ENCODE data around the gene KIDINS220. TPM values are rescaled to one million over a fixed set of nuclear protein-coding genes. Genes with fewer than 3 reads are reported as not detected.

KIDINS220 gene
- polyA plus RNA-seq, 2 of the 4 experiments (the other 2 are of a cell fraction) = 16.4 to 45.9 TPM

- no peak for FAIRE-seq
- peak overlapping the region; percentile 88 to 96 for H3K27ac ChIP-seq
- ChIA-PET POLR2A (interaction anchor here (0.6 to 1.1 kb wide), 4 partner anchors 9 to 1258 kb away, joined by 3 read pairs; no protein-coding TSS in a partner anchor), CTCF (interaction anchor here (1.1 to 1.8 kb wide), 7 partner anchors 14 to 1587 kb away, joined by 3 to 10 read pairs (median 5); no protein-coding TSS in a partner anchor)
- no peak for ATAC-seq
- H3K4me3 ChIP-seq = peak overlapping the region; percentile 87
- H3K4me1 ChIP-seq = 0 out of 3 replicates have a peak, but pooled peaks cover 3% of the 10 kb centered on the region
- no peaks in the 10 kb centered on the region for H3K9me3 ChIP-seq
- 5% methylated on average over 3 of the region's 3 CpGs for WGBS (ENCODE audit: missing lambda C conversion rate)
- H3K4me2 ChIP-seq = peak overlapping the region; percentile 76
- DNase-seq (ENCODE audit: low read depth in 1 of 2, low spot score in 1 of 2) = peak in 1 of 2 experiments; percentile 51
- TF ChIP-seq CBX8 (IDR thresholded peaks at IDR 0.05) (no peak), NPAS2 (CRISPR knock-in tag; IDR thresholded peaks at IDR 0.05; ENCODE audit: borderline replicate concordance) (no peak), RARB (CRISPR knock-in tag; IDR thresholded peaks at IDR 0.05) (peak; percentile 83), ATOH8 (CRISPR knock-in tag; IDR thresholded peaks at IDR 0.05; ENCODE audit: low read depth) (no peak), ESRRA (IDR thresholded peaks at IDR 0.05; ENCODE audit: borderline replicate concordance, low read length) (no peak), CHD2 (IDR thresholded peaks at IDR 0.05; ENCODE audit: low read length, partially characterized antibody) (no peak), HOXB13 (CRISPR knock-in tag; IDR thresholded peaks at IDR 0.05; ENCODE audit: low read depth) (no peak), ZNF302 (CRISPR knock-in tag; IDR thresholded peaks at IDR 0.05) (no peak), FOSL2 (IDR thresholded peaks at IDR 0.05) (no peak), FOSL2 (CRISPR knock-in tag; IDR thresholded peaks at IDR 0.05) (0 out of 2 replicates have a peak, but pooled peaks have one; percentile 20), BCL3 (IDR thresholded peaks at IDR 0.05) (0 out of 3 replicates have a peak, but pooled peaks have one; percentile 29), JUNB (IDR thresholded peaks at IDR 0.05) (no peak)
Observed at GRCh38 chr2:8684540-8684877, 152.9 kb downstream of the KIDINS220 start.

- peak in 1 of 2 experiments; percentile 51 for DNase-seq (ENCODE audit: low read depth in 1 of 2, low spot score in 1 of 2)
- ChIA-PET CTCF (interaction anchor here (0.7 to 3.2 kb wide), 13 partner anchors 10 to 1587 kb away, joined by 3 to 22 read pairs (median 4); no protein-coding TSS in a partner anchor), POLR2A (interaction anchor here (0.7 to 3.3 kb wide), 33 partner anchors 10 to 1586 kb away, joined by 3 to 40 read pairs (median 6); no protein-coding TSS in a partner anchor)
- Histone ChIP-seq H3K4me2 (peak overlapping the region; percentile 76), H3K9me3 (no peaks in the 10 kb centered on the region), H3K27ac (peak overlapping the region; percentile 71 to 84), H3K4me3 (peak overlapping the region; percentile 87), H3K4me1 (0 out of 3 replicates have a peak, but pooled peaks cover 3% of the 10 kb centered on the region)
- no peak for TF ChIP-seq JUNB (IDR thresholded peaks at IDR 0.05)
- peak; percentile 9; the same call in 1 of the 2 replicates for TF ChIP-seq MAX (IDR thresholded peaks at IDR 0.05)
- peak in 1 of 2 experiments; percentile 45; a peak in 1 of 4 replicates for TF ChIP-seq CEBPB (IDR thresholded peaks at IDR 0.05)
- TF ChIP-seq SMC3 (IDR thresholded peaks at IDR 0.05) = peak; percentile 12; the same call in 1 of the 3 replicates
- no peak for TF ChIP-seq HOXB13 (CRISPR knock-in tag; IDR thresholded peaks at IDR 0.05; ENCODE audit: low read depth)
- TF ChIP-seq RAD21 (conservative IDR thresholded peaks at IDR 0.05 in 1 of 2, IDR thresholded peaks at IDR 0.05 in 1 of 2) = peak; percentile 1 to 12; a peak in 1 of 5 replicates
- TF ChIP-seq HDAC2 (IDR thresholded peaks at IDR 0.05) = 0 out of 2 replicates have a peak, but pooled peaks have one; percentile 7
- WGBS (ENCODE audit: missing lambda C conversion rate) = 1% methylated on average over 30 of the region's 30 CpGs
- no peak for ATAC-seq
- no peak for FAIRE-seq
Observed at GRCh38 chr2:8682719-8683667, 154.4 kb downstream of the KIDINS220 start.
